Choroid plexus epithelial cell (primary cell): ENCODE results near the gene TPD52L1.

Experiments used
- DNase-seq: peaks from one replicate; pipeline ENCODE4 v3.0.0-alpha.2; 2010; ENCODE audit warnings: low read depth
- H3K4me3 ChIP-seq: 2 replicates; pipeline ENCODE4 v1.5.1; 2011; ENCODE audit warnings: low read depth, mild to moderate bottlenecking, control low read depth, low read length, moderate library complexity
- TF ChIP-seq, protein P1 (sequence below): conservative IDR thresholded peaks from 2 replicates; pipeline ENCODE4 v1.5.1; 2011; ENCODE audit warnings: low read depth, mild to moderate bottlenecking, control low read depth, inconsistent platforms, low read length, moderate library complexity

Gene TPD52L1

DNA sequence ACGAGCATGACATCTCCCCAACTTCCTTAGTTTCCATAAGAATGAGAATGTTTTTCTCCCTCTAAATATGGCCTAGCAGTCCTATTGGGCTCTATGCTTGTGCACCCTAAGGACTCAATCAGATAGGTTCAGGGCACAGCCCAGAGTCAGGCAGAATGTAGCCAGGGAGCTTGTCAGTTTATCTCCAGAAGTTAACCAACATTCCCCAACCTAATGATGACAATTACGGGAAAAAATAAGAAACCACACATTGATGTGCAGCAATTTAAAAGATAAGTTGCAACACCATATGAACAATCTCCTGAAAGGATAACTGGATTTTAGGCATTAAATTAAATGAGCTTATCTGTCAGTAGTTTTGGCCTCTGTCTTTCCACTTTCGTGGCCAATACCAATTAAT is 77.1 kb downstream of the TPD52L1 start:
- H3K4me3 ChIP-seq: no peak overlapping the region
- TF ChIP-seq, protein P1, sequence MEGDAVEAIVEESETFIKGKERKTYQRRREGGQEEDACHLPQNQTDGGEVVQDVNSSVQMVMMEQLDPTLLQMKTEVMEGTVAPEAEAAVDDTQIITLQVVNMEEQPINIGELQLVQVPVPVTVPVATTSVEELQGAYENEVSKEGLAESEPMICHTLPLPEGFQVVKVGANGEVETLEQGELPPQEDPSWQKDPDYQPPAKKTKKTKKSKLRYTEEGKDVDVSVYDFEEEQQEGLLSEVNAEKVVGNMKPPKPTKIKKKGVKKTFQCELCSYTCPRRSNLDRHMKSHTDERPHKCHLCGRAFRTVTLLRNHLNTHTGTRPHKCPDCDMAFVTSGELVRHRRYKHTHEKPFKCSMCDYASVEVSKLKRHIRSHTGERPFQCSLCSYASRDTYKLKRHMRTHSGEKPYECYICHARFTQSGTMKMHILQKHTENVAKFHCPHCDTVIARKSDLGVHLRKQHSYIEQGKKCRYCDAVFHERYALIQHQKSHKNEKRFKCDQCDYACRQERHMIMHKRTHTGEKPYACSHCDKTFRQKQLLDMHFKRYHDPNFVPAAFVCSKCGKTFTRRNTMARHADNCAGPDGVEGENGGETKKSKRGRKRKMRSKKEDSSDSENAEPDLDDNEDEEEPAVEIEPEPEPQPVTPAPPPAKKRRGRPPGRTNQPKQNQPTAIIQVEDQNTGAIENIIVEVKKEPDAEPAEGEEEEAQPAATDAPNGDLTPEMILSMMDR: no peak
- DNase-seq: no peak

DNA sequence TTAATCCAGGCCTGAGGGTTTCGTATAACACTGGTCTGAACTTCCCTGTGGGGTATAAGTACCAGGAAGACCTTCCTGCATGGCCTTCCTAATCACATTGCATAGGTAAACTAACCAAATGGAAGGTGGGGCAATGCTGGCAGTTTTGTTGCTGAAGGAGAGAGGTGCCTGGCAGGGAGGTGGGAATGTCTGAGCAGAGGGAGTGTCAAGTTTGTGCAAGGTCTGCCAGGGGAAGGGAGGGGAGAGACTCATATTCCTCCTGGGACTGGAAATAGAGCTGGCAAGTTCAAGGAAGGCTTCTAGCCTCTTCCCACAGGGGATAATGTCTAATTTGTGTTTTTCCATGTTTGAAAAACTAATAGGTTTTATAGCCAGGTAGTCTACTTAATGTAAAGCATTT is 77.6 kb downstream of the TPD52L1 start:
- no peak overlapping the region for H3K4me3 ChIP-seq
- DNase-seq: no peak
- TF ChIP-seq, protein P1: no peak

DNA sequence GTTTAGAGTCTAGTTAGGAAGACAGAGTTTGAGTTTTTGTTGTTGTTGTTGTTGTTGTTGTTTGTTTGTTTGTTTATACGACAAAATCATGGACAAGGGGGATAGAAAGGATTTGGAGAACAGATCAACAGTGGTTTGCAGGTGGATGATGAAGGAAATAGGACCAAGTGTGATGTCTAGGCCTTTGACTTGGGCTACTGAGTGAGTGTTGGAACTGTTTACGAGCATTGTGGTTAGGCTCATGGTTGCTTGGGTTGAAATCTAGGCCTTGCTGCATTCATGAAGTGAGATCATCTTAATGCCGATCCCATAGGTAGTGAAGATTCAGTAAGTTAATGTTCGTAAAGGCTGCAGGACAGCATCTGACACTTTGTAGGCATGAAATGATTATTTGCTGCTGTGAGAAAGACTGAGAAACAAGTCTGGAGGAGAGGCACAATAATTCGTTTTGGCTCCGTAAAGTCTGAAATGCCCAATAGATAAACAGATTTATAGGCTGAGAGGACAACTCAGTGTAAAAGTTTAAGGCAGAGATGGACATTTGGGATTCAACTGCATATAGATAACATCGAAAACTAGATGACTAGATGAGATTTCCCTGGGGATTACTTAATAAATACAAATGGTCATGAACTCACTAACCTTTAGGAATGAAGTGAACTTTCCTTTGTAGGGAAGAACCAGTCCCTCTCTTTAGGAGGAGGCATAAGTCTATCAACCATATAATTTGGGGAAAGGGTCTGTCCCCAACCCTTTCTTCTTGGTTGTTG is 78.2 kb downstream of the TPD52L1 start:
- TF ChIP-seq, protein P1: no peak
- DNase-seq: no peak
- H3K4me3 ChIP-seq: no peak overlapping the region

DNA sequence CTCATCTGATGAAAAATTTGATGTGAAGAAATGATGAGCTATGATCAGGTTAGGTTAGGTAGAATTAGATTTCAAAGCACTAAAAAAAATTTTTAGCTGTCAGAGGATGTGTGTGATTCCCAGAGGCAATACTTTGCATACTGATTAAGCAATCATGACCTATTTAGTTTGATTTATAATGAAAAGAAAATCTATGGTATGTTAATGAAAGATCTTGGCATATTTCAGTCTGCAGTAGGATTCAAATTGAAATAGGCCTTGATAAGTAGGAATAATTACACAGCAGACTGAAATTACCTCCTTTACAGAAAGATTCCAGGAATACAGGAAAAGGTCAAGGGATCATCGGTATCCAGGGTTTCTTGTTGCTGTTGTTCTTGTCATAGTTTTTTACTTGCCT is 78.9 kb downstream of the TPD52L1 start:
- TF ChIP-seq, protein P1: no peak
- H3K4me3 ChIP-seq: no peak overlapping the region
- DNase-seq: peak; percentile 35

DNA sequence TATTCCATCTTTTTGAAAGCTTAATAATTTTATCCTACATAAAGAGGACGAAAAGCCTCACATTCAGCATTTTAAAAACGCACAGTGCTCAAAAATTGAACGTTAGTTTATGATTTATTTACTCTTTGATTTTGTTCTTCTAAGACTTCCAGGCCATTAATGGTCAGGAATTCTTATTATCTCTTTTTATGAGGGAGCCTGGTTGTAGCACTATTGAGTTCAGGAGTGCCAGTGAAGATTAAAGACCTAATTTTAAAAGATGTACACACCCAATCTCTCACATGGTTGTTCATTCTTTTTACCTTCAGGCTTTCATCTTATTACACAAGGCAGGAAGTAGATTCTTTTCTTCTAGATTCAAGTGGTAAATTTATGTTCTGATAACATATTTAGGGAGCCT is 79.6 kb downstream of the TPD52L1 start:
- DNase-seq: no peak
- no peak overlapping the region for H3K4me3 ChIP-seq
- TF ChIP-seq, protein P1: no peak

DNA sequence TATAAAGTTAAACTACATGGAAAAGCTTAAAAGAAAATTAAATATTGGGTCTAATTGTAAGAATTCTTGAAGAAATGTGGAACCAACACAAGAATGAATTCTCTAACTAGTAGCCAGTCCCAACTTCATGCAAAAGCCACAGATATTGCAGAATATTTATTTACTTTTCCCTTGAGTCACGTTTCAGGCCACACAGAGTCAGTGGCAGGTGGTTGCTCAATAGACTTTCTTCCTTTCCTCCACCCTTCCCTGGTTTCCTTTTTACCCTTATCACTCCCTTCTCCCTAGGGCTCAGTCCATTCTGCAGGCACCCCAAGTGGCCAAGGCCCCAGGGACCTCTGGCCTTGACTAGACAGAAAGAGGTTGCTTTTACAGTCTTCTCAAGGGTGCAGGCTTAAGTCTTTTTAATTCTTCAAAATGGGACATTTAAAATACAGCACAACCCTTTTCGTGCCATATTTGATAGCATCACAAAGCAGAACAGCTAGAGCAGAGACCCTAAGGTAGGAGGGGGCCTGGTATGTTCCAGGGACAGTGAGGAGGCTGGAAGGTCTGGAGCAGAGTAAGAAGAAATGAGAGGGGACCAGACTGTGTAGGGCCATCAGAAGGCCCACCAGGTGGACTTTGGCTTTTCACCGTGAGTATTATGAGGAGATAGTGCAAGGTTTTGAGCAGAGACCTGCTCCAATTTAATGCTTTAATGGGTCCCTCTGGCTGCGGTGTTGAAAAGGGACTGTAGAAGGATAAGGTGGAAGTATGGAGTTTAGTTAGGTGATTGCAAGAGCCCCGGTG is 83.2 kb downstream of the TPD52L1 start:
- H3K4me3 ChIP-seq: no peak overlapping the region
- TF ChIP-seq, protein P1: no peak
- peak; percentile 48 for DNase-seq

DNA sequence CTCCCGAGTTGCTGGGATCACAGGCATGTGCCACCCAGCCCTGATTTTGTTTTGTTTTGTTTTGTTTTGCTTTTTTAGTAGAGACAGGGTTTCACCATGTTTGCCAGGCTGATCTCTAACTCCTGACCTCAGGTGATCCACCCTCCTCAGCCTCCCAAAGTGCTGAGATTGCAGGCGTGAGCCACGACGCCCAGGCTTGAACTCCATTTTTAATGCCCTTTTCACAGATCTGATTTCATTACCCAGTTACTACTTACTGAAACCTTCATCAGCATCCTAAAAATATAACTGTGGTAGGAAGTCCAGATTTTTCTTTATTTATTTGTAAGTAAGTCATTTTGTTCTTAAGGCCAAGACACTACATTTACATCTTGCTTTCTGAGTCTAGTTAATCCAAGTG is 84.2 kb downstream of the TPD52L1 start:
- no peak overlapping the region for H3K4me3 ChIP-seq
- TF ChIP-seq, protein P1: no peak
- DNase-seq: no peak
